Right hindlimb (tissue), 1 donor: ENCODE results near the gene WFS1.
A peak's percentile ranks its signal among the peaks of the same experiment; 100 is the strongest.

ENCODE experiments used
- DNase-seq: peaks from one replicate; pipeline ENCODE4 v3.0.0-alpha.2; 2018

WFS1 gene

DNA sequence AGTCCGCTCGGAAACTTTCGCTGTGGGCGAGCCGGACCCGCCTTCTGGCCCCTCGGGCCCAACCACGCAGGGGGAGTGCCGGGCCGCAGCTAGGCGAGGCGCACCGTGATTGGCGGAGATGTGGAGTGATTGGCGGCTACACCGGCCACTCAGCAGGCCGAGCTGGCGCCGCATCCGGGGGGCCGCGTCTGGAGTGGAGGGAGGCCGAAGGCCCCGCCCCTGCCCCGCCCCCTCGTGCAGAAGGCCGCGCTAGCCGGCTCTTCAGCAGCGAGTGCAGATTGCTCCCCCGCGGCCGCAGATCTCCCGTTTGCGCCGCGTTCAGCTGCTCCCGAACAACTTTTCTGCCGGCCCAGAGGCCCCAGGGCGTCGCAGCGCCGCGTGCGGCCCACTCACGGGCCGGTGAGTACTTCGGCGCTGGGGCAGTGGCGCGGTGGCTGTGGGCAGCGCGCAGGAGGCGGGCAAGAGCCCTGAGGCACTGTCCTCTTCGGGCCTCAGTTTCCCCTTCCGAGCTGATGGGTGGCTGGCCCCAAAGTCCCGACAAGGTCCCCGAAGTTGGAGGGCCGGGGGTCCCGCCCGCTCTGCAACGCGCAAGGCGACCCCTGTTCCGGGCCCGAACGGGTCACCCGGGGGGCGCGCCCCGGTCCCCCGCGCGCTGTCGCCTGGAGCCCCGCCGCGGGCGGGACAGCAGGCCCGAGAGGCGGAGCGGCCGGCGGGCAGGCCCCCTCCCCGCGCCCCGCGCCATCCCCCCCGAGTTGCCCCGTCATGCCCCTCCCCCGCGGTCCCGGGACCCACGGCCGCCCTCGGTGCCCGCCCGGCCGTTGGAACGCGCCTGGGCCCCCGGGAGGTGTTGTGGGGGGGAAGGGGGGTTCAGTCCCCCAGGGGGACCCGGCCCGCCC is at the start of gene WFS1:
Gene WFS1, plus strand, starts transcription at position 235 of the 896 bp plus-strand sequence. CDS start 7,606 bp downstream, outside the sequence.
- DNase-seq, result peak; percentile 100

DNA sequence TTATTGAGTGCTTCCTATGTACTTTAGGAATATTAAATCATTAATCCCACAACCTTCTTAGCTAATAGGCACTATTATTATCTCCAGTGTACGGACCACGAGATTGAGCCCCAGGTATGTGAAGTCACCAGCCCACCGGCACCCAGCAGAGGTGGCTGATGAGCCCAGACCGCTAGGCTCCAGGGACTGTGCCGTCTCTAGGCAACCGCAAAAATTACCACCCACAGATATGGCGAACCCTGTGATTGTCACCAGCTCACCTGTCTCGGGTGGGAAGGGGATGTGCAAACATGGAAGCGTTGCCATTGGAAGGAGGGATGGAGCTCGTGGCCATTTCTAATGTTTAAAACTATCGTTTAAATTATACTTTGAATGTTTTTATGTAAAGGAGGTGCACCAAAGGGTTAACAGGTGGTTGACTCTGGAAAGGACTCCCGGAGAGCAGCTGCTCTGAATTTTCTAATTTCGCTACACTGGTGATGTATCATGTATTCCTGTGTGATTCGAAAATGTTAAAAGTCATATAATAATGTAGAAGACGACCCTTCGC is 48.3 kb upstream of the WFS1 start:
- no peak for DNase-seq

GRCh38 chr4:6221851-6222760 is 47.5 kb upstream of the WFS1 start:
- peak; percentile 33 for DNase-seq

- no peak for DNase-seq
These were observed 46.8 kb upstream of the WFS1 start for GRCh38 chr4:6222761-6223292.

GRCh38 chr4:6224735-6225134 is 44.9 kb upstream of the WFS1 start:
- DNase-seq, result no peak

GRCh38 chr4:6225469-6225868 is 44.2 kb upstream of the WFS1 start:
- DNase-seq, result peak; percentile 30

DNA sequence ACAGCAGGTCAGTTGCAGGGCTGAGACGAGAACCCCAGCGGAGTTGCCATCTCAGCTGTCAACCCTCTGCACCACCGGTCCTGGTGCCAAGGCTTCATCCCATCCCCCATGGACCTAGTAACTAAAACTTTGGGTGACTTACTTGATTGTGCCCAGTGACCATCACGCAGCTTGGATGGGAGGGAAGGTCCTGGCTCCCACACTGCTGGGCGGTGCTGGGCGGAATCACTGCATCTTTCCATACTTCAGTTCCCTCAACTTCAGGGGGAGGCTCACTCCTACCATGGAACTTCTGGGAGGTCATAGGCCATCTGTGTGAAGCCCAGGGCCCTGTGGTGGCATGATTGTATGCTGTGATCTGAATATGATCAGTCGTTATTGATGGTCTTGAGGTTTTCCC is 43.1 kb upstream of the WFS1 start:
- no peak for DNase-seq

- no peak for DNase-seq
These were observed 42.1 kb upstream of the WFS1 start for GRCh38 chr4:6227412-6228157.

DNA sequence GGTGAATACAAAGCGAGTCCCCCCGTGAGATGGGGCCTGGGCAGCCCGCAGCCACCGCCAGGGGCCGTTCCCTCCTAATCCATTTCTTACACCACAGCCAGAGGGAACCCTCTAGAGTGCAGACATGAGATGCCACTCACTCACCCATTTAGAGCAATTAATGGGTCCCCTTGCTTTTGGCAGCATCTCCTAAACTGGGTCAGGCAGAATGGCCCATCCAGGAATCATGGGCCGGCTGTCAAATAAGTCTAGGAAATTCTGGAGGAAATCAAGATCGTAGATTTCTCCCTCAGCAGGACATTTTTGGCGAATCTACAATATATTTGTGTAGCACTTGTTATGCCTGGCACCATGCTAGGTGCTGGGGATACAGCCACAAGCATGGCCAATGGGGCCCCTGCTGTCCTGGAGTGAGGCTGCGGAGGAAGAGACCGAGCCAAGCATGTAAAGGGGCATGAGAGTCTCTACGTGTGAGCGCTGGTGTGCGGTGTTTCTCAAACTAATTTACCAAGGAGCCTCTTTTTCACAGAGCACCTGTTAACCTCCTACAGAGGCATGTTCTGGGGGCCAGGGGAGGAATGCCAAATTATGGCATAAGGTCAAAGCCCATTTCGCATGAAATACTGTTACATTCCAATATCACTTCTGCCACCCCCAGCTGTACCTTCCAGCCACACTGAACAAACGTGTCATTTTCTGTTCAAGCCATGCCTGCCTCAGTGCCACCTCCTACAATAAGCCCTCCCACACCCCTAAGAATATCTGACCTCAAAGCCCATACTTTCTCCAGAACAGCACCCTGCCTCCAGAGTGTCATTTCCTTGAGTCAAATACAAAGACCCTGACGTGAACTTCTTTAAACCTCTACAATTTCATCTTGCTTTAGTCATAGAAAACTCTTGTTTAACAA is 41.2 kb upstream of the WFS1 start:
- no peak for DNase-seq

- DNase-seq, result peak; percentile 53
These were observed 40.6 kb upstream of the WFS1 start for GRCh38 chr4:6229095-6229494.

DNA sequence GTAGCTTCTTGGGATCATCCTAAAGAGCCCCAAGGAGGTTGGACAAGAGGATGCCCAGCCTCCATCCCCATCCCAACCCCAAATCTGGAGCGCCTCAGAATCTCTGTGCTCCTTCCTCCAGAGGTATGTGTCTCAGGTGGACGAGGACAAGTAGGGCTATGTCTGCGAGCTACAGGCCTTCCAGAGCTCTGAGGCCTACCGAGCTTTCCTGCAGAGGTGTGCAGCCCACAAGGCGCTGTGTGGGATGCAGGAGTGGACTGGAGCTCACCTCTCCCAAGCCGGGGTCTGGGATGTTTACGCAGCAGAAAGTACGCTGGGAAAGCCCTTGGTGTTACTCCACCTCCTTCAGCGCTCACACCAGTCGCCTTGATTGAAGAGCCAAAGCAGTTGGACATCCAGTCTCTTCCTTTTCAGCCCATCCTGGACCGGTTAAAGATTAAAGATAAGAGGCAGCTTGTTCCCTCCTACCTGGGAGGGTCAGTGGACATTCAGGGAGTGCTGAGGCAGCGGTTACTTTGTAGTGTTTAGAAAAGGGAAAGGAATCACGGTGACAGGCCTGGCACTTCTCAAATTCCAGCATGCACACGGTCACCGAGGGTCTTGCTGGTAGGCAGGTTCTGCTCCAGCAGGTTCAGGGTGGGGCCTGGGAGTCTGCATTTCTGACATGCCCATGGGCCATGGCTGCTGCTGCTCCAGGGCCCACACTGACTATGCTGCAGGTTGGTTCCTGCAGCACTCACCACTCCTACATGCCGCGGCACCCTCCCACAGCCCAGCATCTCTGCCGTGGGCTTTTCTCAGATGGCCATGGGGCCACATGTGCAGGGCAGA is 39.8 kb upstream of the WFS1 start:
- DNase-seq, result no peak

DNA sequence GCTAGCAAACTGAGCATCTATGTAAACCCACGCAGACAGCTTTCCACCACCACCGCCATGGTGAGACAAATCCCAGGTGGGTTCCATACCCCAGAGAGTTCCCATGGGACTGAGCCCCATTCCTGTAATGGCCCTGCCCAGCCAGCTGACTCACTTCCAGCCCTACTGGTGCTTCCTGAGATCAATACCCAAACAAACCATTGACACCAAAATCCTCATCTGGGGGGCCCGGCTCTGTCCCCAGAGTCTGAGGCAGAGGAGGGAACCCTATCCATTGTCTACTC is 39.2 kb upstream of the WFS1 start:
- DNase-seq, result no peak

DNA sequence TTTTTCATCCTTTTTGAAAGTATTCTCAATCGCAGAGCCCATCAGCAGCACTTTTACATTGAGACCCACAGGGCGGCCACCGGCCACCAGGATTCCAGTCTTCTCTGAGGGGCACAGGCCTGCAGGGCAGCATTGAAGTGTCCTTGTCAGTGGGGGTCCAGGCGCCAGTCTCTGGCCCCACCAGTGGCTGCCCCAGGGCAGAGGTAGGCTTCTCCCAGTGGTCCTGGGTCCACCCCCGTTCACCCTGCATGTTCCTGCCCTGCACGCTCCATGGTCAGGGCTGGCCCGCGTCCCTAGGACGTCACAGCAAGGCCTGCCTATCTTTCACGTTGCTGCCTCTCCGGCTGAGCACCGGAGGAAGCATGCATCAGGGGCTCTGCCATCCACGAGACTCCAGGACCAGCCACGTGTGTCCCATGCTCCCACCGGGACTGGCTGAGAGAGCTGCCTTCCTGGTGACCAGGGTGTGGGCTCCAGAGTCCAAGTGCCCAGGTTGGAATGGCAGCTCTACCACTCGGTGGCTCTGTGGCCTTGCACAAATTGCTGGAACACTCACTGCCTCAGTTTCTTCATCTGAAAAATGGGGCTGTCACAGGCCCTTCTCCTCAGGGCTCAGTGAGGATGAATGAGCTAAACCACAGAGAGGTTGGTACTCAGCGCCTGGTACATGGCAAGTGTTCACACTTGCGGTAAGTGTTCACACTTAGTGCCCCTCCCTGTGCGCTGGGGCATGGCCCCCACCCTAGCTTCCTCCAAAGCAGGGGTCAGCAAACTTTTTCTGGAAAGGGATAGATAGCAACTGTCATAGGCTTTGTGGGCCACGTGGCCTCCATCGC is 38.6 kb upstream of the WFS1 start:
- DNase-seq, result no peak

DNA sequence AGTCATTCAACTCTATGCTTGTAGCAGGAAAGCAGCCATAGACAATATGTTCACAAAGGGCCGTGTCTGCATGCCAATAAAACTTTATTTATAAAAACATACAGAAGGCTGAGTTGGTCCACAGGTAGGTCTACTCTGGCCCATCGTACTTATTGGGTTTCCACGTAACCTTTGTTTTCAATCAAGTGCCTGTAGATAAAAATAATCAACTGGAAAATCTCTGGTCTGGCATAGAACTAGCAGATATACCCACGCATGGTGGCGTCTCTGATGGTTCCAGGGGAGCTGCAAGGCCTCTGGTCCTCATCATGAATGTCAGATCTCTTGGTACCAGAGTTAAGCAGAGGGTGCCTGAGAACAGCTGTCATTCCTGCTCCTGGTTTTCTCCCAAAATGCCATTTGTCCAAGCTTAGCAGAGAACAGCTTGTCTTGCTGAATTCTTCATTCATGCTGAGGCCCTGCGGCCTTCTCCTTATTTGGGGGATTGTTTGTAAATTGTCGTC is 37.9 kb upstream of the WFS1 start:
- no peak for DNase-seq

GRCh38 chr4:6232836-6233785 is 36.5 kb upstream of the WFS1 start:
- DNase-seq, result no peak

- DNase-seq, result no peak
These were observed 35.7 kb upstream of the WFS1 start for GRCh38 chr4:6233929-6234328.

DNA sequence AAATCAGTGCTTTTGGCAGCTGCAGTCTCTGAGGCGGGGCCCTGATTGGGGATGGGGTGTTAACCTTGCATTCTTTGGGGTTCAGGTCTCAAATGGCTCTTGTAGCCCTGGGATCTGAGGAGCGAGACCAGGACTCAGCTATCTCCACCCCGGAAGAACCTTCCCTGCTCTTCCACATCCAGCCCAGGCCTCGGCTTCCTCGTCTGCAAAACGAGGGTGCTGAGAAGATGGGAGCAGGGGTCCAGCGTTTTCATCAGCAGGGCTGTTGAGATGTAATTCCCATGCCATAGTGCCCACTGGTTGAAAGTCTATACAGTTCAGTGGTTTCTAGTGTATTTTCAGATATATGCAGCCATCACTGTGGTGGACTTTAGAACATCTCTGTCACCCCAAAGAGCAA is 34.6 kb upstream of the WFS1 start:
- DNase-seq, result no peak
